Neural crest cell (in vitro differentiated cells): Measurements from ENCODE around the gene AGPAT3. TPM values are rescaled to one million over a fixed set of nuclear protein-coding genes. Genes with fewer than 3 reads are reported as not detected.

Experiments used
- DNase-seq: peaks from one replicate; pipeline ENCODE4 v3.0.0; 2021; ENCODE audit warnings: low read depth, mixed read lengths, low spot score
- H3K27ac Mint-ChIP-seq: one replicate; pipeline ENCODE4 v1.8.0; 2021; ENCODE audit warnings: mild to moderate bottlenecking, mixed read lengths; ENCODE audit not compliant: unreplicated experiment
- H3K27me3 Mint-ChIP-seq: 2 replicates; pipeline ENCODE4 v1.8.0; 2021; ENCODE audit warnings: low read depth, mild to moderate bottlenecking, mixed read lengths
- H3K36me3 Mint-ChIP-seq: 2 replicates; pipeline ENCODE4 v1.8.0; 2021; ENCODE audit warnings: low read depth, mild to moderate bottlenecking, mixed read lengths
- H3K4me1 Mint-ChIP-seq: 2 replicates; pipeline ENCODE4 v1.8.0; 2021; ENCODE audit warnings: mixed read lengths
- H3K4me3 Mint-ChIP-seq: one replicate; pipeline ENCODE4 v1.8.0; 2021; ENCODE audit warnings: mild to moderate bottlenecking, mixed read lengths
- H3K9me3 Mint-ChIP-seq: 2 replicates; pipeline ENCODE4 v1.8.0; 2021; ENCODE audit warnings: mixed read lengths
- CTCF ChIP-seq: fragments of 200-600 bp; sonication (generic); conservative IDR thresholded peaks from 2 replicates; pipeline ENCODE4 v1.5.0; 2021; ENCODE audit warnings: antibody characterized with exemption, mild to moderate bottlenecking
- total RNA-seq: library from RNA; stranded (reverse); gene quantifications from 2 replicates; pipeline ENCODE4 v1.2.1, GENCODE V29; 2021

The AGPAT3 gene
- total RNA-seq, 1 donor from 2014 or later: 37.3 TPM

GRCh38 chr21:43957128-43957571 is 92.1 kb downstream of the AGPAT3 start:
- no peak for TF ChIP-seq CTCF
- Mint-ChIP-seq H3K36me3 (peaks cover 4% of the 10 kb centered on the region), H3K27me3 (no peaks in the 10 kb centered on the region), H3K4me3 (no peak overlapping the region), H3K27ac (peak overlapping the region; percentile 81), H3K4me1 (peaks cover 6% of the 10 kb centered on the region), H3K9me3 (no peaks in the 10 kb centered on the region)
- DNase-seq: no peak

- no peaks in the 10 kb centered on the region for H3K27me3 Mint-ChIP-seq
- DNase-seq: no peak
- no peak overlapping the region for H3K27ac Mint-ChIP-seq
- H3K4me3 Mint-ChIP-seq: no peak overlapping the region
- TF ChIP-seq CTCF: no peak
- peaks cover 6% of the 10 kb centered on the region for H3K36me3 Mint-ChIP-seq
- no peaks in the 10 kb centered on the region for H3K9me3 Mint-ChIP-seq
- H3K4me1 Mint-ChIP-seq: peaks cover 6% of the 10 kb centered on the region
Measured at GRCh38 chr21:43957611-43958362, 92.8 kb downstream of the AGPAT3 start.

GRCh38 chr21:43958364-43959158 is 93.5 kb downstream of the AGPAT3 start:
- H3K27ac Mint-ChIP-seq: no peak overlapping the region
- H3K9me3 Mint-ChIP-seq: no peaks in the 10 kb centered on the region
- H3K4me1 Mint-ChIP-seq: peaks cover 6% of the 10 kb centered on the region
- no peak overlapping the region for H3K4me3 Mint-ChIP-seq
- no peak for TF ChIP-seq CTCF
- DNase-seq: no peak
- no peaks in the 10 kb centered on the region for H3K27me3 Mint-ChIP-seq
- peaks cover 10% of the 10 kb centered on the region for H3K36me3 Mint-ChIP-seq

GRCh38 chr21:43959231-43960116 is 94.5 kb downstream of the AGPAT3 start:
- DNase-seq: no peak
- no peak overlapping the region for H3K4me3 Mint-ChIP-seq
- H3K36me3 Mint-ChIP-seq: peaks cover 12% of the 10 kb centered on the region
- H3K27me3 Mint-ChIP-seq: no peaks in the 10 kb centered on the region
- no peak overlapping the region for H3K27ac Mint-ChIP-seq
- H3K9me3 Mint-ChIP-seq: no peaks in the 10 kb centered on the region
- peaks cover 6% of the 10 kb centered on the region for H3K4me1 Mint-ChIP-seq
- TF ChIP-seq CTCF: no peak

GRCh38 chr21:43961382-43961909 is 96.4 kb downstream of the AGPAT3 start:
- no peak for TF ChIP-seq CTCF
- no peak overlapping the region for H3K27ac Mint-ChIP-seq
- H3K27me3 Mint-ChIP-seq: no peaks in the 10 kb centered on the region
- H3K9me3 Mint-ChIP-seq: no peaks in the 10 kb centered on the region
- H3K4me1 Mint-ChIP-seq: peaks cover 5% of the 10 kb centered on the region
- no peak for DNase-seq
- no peak overlapping the region for H3K4me3 Mint-ChIP-seq
- peaks cover 12% of the 10 kb centered on the region for H3K36me3 Mint-ChIP-seq
